NCI-H2029 (cell line): Measurements from ENCODE around the gene FARP1.

ENCODE experiments used
- DNase-seq: peaks from one replicate; lab custom pipeline; 2025; lab: John Stamatoyannopoulos, UW

FARP1 gene

GRCh38 chr13:98286799-98287198 is 143.9 kb downstream of the FARP1 start:
- peak; percentile 46 for DNase-seq

DNA sequence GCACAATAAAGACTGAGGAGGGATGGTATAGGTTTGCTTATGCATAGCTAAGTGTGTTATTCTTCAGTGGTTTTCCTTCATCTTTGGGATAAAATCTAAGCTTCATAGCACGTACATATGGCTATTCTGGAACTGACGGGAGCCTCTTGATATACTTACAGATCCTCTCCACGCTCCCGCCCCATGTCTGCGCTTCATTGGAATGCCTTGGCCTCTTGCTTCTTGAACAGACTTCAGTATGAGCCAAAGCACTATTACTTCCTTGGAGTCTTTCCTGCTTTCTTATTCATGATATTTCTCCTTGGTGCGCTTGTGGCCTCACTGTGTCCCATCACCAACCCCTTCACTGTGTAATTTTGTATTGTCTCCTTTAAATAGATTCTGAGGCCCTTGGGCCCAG is 145.3 kb downstream of the FARP1 start:
- no peak for DNase-seq

- DNase-seq, result no peak
Observed at GRCh38 chr13:98289339-98289945, 146.5 kb downstream of the FARP1 start.

- DNase-seq, result no peak
Observed at GRCh38 chr13:98290261-98290660, 147.4 kb downstream of the FARP1 start.

DNA sequence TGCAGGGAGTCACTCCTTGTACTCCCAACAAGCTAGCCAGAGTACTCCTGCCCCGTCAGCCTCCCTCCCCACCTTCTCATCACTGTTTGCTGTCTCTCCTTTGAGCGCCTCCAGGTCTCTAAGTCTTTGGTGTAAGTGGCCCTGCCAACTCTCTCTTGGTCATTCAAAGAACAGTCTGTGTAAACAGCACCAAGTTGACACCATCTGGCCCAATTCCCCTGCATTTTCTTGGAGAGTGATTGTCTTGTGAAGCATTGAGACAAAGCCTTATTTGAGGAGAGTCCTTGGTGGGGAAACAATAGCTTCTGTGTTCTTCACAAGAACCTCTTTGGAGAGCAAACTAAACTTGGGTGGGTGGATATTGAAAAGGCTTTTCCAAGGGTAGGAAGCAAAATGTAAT is 148.8 kb downstream of the FARP1 start:
- DNase-seq, result no peak

DNA sequence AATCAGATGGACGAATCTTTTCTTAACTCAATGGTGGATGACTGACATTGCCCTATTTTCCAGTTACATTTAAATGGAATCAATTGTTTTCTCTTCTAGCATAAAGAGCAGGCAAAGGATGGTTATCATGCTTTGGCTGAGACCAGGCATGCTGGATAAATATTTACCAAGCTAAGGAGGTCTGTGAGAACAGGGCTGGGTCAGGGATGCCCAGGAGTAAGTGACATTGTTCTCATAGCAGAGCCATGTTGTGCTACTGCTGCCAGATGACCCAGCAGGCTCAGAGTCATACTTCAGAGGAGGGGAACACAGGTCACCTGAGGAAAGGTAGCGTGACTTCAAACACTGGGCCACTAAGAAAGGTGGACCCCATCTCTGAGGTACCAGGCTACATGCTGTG is 150.2 kb downstream of the FARP1 start:
- DNase-seq, result no peak

- DNase-seq, result no peak
Observed at GRCh38 chr13:98293570-98294142, 150.8 kb downstream of the FARP1 start.

GRCh38 chr13:98295371-98295770 is 152.5 kb downstream of the FARP1 start:
- no peak for DNase-seq

- DNase-seq, result no peak
Observed at GRCh38 chr13:98297051-98297450, 154.2 kb downstream of the FARP1 start.

DNA sequence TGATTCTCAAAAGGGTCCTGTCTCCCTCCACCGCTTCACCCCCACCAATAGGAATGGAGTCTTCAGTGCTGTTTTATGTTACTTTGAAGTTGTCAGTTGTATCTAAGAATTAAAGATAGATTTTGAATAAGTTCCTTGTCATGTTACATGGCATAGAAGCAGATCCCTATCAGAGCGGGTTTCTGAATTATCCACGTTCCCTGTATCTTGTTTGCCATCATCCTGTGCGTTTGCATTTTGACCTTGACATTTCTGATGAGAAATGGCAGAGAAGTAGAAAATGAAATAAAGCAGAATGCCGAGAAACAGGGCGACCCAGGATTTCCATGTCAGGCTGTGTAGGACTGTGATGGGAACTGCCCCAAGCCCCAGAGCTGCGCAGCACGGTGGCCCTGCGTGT is 154.9 kb downstream of the FARP1 start:
- no peak for DNase-seq

- no peak for DNase-seq
Observed at GRCh38 chr13:98298599-98298998, 155.7 kb downstream of the FARP1 start.

- DNase-seq, result no peak
Observed at GRCh38 chr13:98299235-98299965, 156.5 kb downstream of the FARP1 start.

DNA sequence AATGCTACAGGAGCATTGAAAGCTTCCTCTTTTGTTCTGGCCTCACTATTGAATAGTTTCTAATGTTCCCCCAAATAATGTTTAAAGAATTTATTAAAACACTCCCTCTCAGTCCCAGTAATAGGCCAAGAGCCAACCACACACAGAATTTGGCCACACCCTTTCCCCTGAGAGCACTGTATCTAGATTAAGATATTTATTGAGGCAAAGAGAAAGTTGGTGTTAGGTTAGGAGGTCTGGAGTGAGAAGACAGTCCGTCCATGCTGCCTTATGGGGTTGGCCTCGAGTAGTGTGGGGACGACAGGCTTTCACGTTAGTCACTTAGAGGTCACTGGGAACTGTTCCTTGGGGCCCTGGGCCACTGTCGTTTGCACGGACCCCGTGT is 157.1 kb downstream of the FARP1 start:
- DNase-seq, result no peak

DNA sequence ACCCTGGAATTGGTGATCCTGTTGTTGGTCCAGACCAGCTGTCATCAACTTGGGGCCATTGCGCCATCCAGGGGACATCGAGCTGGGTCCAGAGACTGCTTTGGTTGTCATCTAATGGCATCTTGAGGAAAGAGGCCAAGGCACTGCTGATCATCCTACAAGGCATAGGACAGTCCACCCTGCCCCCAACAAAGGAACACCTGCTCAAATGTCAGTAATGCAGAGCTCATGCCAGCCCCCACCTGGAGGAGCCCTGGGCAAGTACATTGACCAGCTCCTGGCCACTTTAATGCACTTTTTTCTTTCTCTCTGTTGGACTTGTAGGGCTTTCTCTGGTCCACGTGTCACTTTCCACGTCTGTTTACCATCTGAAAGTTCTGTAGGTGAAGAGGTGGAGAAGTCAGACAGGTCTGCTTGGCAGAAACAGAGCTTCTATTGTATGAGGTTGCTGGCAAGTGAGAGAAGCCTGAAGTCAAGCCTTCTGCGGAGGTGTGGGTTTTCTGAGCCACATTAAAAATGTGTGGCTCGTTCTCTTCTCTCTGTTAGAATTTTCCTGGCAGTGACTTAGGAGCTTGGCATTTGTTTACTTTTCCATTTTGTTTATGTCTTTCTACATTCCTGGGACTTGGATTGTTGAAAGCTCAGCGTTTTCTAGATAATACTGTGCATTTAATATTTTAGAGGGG is 158.2 kb downstream of the FARP1 start:
- DNase-seq, result no peak

DNA sequence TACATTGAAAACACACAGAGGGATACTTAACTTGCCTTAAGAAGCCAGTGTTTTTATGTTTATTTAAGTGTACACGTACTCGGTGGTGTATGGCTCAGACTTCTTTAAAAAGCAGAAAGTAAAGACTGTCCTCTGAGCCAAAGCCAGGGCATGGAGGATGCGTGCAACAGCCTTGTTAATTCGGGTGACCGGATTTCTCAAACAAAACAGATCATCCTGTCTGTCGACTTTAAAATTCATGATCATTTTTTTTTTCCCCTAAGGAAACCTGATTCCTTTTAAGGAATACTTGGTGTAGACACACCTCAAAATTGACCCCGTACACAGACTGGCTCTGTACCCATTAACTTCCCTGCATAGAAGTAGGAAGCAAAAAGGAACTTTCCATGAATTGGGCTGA is 158.8 kb downstream of the FARP1 start:
- no peak for DNase-seq

GRCh38 chr13:98303858-98304257 is 161.0 kb downstream of the FARP1 start:
- no peak for DNase-seq

DNA sequence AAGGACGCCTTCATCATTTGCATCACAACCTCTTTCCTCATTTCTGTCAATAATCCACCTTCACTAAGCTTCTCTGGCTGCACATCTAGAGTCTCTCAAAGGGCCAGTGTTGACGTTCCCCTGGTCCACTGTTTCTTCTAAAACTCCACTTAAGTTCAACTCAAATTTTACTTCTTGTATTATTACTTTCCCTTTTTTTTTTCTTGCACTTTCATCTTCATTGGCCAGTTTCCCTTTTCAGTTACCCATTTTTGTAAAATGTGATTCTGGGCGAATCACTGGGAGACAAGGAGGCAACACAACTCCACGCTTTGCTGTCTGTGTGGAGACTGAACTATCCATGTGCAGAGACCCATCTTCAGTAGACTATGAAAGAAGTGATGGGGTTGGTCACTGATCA is 162.8 kb downstream of the FARP1 start:
- no peak for DNase-seq

GRCh38 chr13:98307463-98308085 is 164.7 kb downstream of the FARP1 start:
- DNase-seq, result no peak

GRCh38 chr13:98308086-98308911 is 165.4 kb downstream of the FARP1 start:
- DNase-seq, result no peak

DNA sequence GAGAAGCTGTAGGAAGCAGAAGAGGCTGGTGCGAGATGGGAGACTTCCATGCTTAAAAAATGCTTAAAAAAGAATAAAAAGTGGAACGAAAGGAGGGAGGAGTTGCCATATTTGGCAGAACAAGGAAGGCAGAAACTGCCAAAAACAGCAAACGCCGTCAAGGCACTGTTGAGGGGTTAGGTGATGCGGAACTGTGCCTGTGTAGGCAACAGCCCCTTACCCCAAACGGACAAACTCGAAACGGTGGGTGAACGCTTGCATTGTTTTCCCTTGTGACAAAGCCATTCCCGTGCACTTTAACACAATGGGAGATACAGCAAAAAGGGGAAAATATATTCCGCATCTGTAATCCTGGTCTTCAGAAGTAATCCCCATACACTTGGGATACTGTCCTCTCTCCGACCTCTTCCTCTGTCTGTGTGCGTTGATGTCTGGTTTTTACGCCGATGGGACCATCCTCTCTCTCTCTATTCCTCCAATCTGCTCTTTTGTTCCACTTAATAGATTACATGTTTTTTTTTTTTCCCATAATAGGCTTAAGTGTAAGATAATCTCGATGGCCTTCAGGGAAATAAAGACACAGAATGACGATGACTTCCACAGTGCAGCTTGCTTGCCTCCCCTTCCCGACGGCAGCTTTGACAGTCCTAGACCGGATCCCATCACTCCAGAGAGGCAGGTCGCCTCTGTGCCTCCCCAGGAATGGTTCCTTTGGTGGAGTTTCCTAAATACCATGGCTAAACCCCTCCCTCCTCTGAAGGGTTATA is 166.9 kb downstream of the FARP1 start:
- no peak for DNase-seq
